NCI-H2081 (cell line): ENCODE results near the gene KANSL1.

Experiments used
- DNase-seq, 2 experiments: peaks; one replicate each; lab custom pipeline; 2025; lab: John Stamatoyannopoulos, UW

KANSL1 gene

GRCh38 chr17:45998987-45999899 lies 194.0 kb downstream of the KANSL1 start, which contains the start of gene STH:
TSS of gene STH (plus strand) at chr17:45999250. CDS start at chr17:45999280, 30 bp downstream.
- no peak for DNase-seq

GRCh38 chr17:45997624-45998023 lies 195.6 kb downstream of the KANSL1 start:
- no peak for DNase-seq

GRCh38 chr17:45997166-45997565 lies 196.1 kb downstream of the KANSL1 start:
- no peak for DNase-seq

GRCh38 chr17:45996282-45996937 lies 196.8 kb downstream of the KANSL1 start:
- no peak for DNase-seq

- no peak for DNase-seq
Measured at GRCh38 chr17:45995627-45996270, 197.5 kb downstream of the KANSL1 start.

GRCh38 chr17:45994987-45995386 lies 198.2 kb downstream of the KANSL1 start:
- no peak for DNase-seq

- DNase-seq, result no peak
Measured at GRCh38 chr17:45993962-45994627, 199.1 kb downstream of the KANSL1 start.

GRCh38 chr17:45992904-45993303 lies 200.3 kb downstream of the KANSL1 start:
- DNase-seq, result no peak

- no peak for DNase-seq
Measured at GRCh38 chr17:45992175-45992574, 201.1 kb downstream of the KANSL1 start.

- DNase-seq, result no peak
Measured at GRCh38 chr17:45991341-45991740, 201.9 kb downstream of the KANSL1 start.

GRCh38 chr17:45990886-45991285 lies 202.3 kb downstream of the KANSL1 start:
- no peak for DNase-seq

- DNase-seq, result no peak
Measured at GRCh38 chr17:45989759-45990158, 203.5 kb downstream of the KANSL1 start.

GRCh38 chr17:45987706-45988105 lies 205.5 kb downstream of the KANSL1 start:
- no peak for DNase-seq

- no peak for DNase-seq
Measured at GRCh38 chr17:45986056-45986455, 207.2 kb downstream of the KANSL1 start.

GRCh38 chr17:45985447-45985846 lies 207.8 kb downstream of the KANSL1 start:
- no peak for DNase-seq

GRCh38 chr17:45984368-45984767 lies 208.9 kb downstream of the KANSL1 start:
- DNase-seq, result no peak

GRCh38 chr17:45983614-45984310 lies 209.5 kb downstream of the KANSL1 start:
- DNase-seq, result no peak

- DNase-seq, result no peak
Measured at GRCh38 chr17:45982791-45983613, 210.2 kb downstream of the KANSL1 start.

GRCh38 chr17:45981306-45981705 lies 211.9 kb downstream of the KANSL1 start:
- no peak for DNase-seq

GRCh38 chr17:45980855-45981254 lies 212.4 kb downstream of the KANSL1 start:
- no peak for DNase-seq
